Subcutaneous preadipocyte (primary cell): Measurements from ENCODE around the gene RALGPS2. TPM values are rescaled to one million over a fixed set of nuclear protein-coding genes. Genes with fewer than 3 reads are reported as not detected.

Source experiments
- small RNA-seq: library from RNA; depleted of rRNA; stranded (forward); fragments of <200 nt; gene quantifications from one replicate; pipeline ENCODE3, GENCODE V24; 2012
- total RNA-seq: library from RNA; depleted of rRNA; stranded (reverse); fragments of >200 nt; gene quantifications from 2 replicates; pipeline ENCODE4 v1.2.3, GENCODE V29; 2012

The RALGPS2 gene
- 67.6 and 181 TPM in 2 replicates for total RNA-seq

GRCh38 chr1:178724728-178725465 lies at the start of gene RALGPS2:
TSS of gene RALGPS2 (plus strand) at chr1:178725244. CDS start at chr1:178776765, 51,521 bp downstream.

DNA sequence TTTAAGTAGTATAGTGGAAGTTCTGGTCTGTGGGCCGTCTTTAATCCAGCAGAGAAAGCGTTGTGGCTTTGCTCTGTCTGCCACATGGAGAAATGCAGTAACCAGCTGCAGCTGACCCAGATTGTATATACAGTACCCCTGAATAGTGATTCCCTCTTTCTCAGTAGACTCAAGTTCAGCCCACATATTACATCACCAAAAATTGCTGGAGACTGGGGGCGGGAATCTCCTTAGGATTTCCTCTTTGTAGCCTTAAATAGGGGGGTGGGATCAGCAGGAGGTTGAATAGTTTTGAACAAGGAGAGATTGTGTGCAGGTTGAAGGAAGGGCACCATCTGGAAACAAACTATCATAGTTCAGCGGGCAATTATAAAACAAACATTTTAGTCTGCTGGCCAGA lies 145.9 kb downstream of the RALGPS2 start, which contains the start of gene ANGPTL1:
ANGPTL1 (minus strand) TSS at position 134 of the 400 bp plus-strand sequence. CDS start 5,301 bp downstream, outside the sequence.

Small RNA genes lying within 50 kb of the gene (small RNA-seq; reads per million reads assigned to genes)
- 0.11 reads per million for gene MIR4424
- not detected for gene RF00092

Other genes starting within 250 kb of the RALGPS2 start
- gene CLEC20A, start 228.3 kb upstream of the RALGPS2 start, total RNA-seq = not detected in 2 replicates
- under 0.01 TPM in 1 of 2 replicates, not detected in the other for gene TEX35, start 212.1 kb upstream of the RALGPS2 start, total RNA-seq
- gene ANGPTL1, start 145.8 kb downstream of the RALGPS2 start, total RNA-seq = 1.6 and 3.3 TPM in 2 replicates